Left kidney (tissue), 2 donors: ENCODE results near the gene CNTNAP5. TPM values are rescaled to one million over a fixed set of nuclear protein-coding genes. Genes with fewer than 3 reads are reported as not detected.

Source experiments
- DNase-seq: peaks from one replicate; pipeline ENCODE4 v3.0.0-alpha.2; 2013
- polyA plus RNA-seq: library from polyadenylated mRNA; unstranded; fragments of 120-200 nt; gene quantifications from one replicate; pipeline ENCODE4 v1.2.1, GENCODE V29; 2013; ENCODE audit not compliant: insufficient read length

The CNTNAP5 gene
- polyA plus RNA-seq, 1 donor, result 0.03 TPM

DNA sequence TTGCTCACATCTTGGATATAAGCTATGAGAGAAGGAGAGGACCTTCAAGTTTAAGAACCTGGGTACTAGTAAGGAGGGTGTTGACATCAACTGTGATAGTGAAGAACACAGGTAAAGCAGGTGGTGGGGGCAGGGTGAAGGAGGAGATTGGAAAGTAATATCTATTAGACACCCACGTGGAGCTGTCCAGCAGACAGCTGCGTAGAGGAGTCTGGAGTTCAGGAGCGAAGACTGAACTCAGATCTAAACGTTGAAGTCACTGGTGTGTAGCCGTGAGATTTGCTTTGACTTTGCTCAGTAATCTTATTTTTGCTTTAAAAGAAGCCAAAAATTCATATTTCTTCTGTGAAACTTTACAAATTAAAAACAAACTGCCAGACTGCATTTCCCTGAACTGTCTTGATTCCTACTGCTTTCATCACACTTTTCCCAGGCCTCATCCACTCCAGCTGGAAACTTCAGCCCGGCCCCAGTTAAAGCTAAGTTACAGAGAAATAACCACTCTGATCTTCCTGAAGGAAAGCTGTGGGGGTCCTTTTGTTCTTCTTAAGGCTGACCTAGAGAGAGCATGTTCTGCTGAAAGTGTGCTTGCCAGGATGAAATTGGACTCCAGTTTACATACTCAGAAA lies 533.3 kb downstream of the CNTNAP5 start:
- DNase-seq, result no peak

- DNase-seq, result no peak
Measured at GRCh38 chr2:124559236-124559635, 534.1 kb downstream of the CNTNAP5 start.

DNA sequence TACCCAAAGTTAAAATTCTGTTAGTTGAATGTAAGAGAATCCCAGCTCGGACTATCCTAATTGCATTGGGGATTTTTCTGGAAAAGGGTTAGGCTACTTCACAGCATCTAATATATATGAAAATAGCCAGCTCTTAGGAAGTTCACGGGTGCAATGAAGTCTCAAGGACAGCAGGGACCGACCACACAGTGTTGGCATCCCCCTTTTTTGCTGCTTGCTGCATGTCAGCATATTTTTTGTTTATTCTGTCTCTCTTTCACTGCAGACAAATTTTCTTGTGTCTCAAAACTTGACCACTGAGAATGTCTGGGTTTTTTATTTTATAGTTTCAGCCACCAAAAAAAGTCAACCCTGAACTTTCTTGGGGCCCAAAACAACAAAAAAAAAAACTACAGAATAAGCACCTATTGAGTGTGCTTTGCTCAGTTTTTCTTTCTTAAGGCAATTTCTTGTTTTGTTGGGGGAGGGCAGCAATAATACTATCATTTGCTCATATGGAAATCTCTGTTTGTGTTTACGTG lies 535.6 kb downstream of the CNTNAP5 start:
- DNase-seq, result no peak

DNA sequence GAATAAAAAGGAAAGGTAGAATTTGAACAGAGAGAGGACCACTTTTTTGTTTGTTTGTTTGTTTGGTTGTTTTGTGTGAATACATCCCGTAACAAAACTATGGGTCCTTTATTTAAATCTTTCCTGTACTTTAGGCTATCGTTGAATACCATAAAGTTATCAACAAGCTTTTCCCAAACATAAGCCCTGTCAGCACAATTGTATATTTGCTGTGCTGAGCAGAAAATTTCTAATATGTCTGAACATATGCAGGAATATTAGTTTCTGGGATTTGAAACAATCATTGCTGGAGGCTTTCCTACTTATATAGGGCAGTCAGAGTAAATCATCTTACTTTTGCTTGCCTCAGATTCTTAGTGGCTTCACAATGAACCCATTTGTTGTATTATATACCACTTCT lies 536.4 kb downstream of the CNTNAP5 start:
- DNase-seq, result no peak

DNA sequence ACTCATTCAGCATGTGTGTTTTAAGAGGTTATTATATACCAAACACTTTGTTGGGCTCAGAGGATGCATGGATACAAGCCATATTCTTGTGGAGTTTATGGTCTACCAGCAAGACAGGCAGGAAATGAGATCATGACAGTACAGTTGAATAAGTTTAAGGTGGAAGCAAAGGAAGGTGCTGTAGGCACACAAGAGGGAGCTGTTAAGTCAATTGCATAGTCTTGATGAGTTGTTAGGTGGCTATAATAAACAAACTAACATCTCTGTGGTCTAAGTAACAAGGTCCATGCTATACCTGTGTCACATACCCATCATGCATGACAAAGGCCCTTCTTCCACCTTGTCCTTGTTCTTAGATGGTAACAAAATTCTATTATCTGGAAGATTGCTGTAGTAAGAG lies 538.3 kb downstream of the CNTNAP5 start:
- DNase-seq, result no peak

- no peak for DNase-seq
Measured at GRCh38 chr2:124566518-124566970, 541.5 kb downstream of the CNTNAP5 start.

DNA sequence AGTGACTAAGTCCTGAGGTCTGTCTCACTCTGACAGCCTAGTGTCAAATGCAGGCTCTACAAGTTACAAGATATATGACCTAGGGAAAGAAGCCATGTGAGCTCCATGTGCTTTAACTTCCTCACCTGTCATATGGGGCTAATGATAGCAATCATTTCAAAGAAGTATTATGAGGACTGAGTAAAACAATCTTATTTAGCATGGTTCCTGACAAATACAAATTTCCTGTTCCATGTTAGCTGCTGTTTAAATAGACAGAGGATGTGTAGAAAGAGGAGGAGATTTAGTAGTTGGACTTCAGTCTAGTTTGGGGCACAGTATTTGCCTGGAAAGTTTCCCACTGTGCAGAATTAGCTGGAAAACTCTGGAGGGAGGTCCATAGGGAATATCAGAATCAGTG lies 545.8 kb downstream of the CNTNAP5 start:
- DNase-seq, result no peak

- no peak for DNase-seq
Measured at GRCh38 chr2:124571836-124572235, 546.7 kb downstream of the CNTNAP5 start.

DNA sequence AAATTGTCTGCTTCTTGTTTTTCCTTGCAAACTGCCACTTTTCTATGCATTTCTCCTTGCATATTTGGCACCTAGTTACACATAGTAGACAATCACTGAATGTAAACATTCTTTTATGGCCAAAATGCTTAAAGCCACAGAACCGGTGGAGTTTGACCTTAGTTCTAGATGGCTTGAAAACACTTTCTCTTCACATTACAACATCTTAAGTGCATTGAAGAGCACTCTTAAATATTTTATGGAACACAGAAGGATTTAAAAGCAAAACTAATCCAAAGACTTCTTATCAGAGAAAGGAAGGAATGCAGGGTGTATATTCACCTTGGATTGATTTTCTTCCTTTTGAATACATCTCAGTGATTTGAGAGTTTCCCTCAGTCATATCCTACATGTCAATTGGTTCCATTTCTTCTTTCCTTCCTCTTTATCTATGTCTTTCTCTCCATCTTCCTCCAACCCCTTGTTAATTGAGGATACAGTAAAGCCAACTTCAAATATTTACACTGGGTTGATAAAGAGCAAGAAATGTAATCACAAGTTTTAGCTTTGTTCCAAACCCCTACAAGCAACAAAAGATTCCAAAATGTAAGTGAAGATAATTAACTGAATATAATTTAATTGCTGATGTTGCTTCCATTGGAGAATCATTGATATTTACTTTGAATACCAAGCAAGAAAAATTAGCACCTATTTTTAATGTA lies 548.0 kb downstream of the CNTNAP5 start:
- DNase-seq, result no peak

DNA sequence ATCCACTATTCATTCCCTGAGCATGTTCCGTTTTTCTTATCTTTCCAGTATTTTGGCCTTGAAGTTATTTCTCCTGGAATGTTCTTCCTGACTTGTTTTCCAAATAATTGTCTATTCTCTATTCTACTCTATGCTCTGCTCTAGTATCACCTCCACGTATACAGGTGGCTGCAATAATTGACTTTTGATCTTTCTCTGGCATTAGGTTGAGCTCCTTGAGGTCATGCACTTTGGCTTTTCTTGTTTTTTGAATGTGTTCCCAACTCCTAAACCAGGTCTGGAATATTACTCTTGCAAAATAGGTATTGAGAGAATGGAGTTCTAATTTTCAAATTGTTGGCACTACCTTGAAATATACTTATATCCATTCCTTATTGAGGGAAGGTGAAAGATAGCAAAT lies 550.4 kb downstream of the CNTNAP5 start:
- DNase-seq, result no peak

- DNase-seq, result no peak
Measured at GRCh38 chr2:124580263-124580662, 555.2 kb downstream of the CNTNAP5 start.

GRCh38 chr2:124582387-124582786 lies 557.3 kb downstream of the CNTNAP5 start:
- DNase-seq, result no peak

DNA sequence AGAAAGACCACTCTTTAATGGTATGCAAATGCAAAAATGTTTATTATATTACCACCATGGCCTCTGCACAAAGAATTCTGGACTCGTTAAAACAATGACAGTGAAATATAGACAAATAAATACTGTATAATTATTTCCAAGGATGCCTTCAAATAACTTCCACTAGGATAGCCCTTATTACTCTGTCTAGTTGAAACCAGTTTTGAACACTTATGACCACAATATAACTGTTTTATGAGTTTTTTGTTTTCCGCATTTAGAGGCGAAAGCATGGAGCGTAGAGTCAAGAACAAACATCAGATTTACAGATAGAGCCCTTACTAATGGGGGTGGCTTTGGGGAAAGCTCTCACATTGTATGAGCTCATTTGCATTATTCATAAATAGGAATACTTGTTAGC lies 559.5 kb downstream of the CNTNAP5 start:
- no peak for DNase-seq

GRCh38 chr2:124585277-124585676 lies 560.2 kb downstream of the CNTNAP5 start:
- no peak for DNase-seq

DNA sequence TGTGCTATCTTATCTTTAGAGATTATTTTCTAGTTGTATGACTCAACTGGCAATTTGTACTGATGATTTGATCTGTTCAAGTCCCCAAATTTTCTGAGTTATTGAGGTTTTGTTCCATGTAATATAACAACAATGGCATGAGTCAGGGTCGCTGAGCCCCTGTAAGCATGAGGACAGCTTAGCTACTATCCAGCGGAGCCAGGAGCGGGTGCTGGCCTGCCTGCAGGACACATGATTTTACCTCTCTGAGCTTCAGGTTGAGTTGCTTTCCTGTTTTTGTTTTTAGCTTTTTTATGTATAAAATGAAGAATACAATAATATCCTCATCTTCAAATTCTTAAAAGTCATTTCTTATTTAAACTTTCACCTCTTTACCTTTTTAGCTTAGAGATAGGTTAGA lies 561.1 kb downstream of the CNTNAP5 start:
- DNase-seq, result no peak

- no peak for DNase-seq
Measured at GRCh38 chr2:124586835-124587234, 561.7 kb downstream of the CNTNAP5 start.

DNA sequence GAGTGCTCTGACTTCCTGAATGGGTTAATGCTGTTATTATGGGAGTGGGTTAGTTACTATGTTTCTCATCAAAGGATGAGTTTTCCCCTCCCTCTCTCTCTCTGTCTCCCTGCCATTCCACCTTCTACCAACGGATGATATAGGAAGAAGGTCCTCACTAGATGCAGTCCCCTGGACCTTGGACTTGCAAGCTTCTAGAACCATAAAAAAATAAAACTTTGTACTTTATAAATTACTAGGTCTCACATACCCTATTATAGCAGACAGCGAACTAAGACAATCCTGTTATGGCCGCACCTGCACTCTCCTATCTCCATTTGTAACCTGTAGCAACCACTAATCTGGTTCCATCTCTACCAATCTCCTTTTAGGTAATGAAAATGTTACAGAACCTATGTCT lies 564.9 kb downstream of the CNTNAP5 start:
- DNase-seq, result no peak

DNA sequence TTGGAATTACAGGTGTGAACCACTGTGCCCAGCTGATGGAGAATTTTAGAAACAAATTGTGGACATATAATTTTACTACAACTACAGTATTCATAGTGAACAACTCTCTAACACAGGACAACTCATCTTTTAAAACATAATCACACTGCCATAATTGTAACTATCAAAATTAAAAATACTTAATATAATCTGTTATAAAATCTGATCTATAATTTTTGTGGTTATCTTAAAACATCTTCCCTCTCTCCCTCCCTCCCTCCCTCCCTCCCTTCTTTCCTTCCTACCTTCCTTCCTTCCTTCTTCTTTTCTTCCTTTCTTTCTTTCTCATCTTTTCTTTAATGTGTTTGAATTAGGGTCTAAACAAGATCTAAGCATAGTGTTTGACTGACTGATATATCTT lies 577.7 kb downstream of the CNTNAP5 start:
- no peak for DNase-seq

DNA sequence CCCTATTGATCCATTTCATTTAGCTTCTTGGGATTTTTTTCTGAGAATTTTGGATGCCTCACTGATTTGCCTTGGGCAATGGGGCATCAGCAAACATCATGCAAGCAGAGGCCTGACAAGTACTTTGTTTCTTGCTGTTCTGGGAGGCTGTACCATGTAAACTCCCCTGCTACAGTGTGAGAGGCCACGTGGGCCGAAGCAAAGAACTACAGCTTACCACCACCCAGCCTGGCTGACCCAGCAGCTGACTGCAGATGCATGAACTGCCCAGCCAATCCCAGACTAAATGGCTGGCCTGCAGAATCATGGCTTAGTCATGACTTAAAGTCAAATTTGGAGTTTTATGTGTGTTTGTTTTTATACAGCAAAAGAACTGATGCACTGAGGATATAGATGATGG lies 579.9 kb downstream of the CNTNAP5 start:
- DNase-seq, result no peak

DNA sequence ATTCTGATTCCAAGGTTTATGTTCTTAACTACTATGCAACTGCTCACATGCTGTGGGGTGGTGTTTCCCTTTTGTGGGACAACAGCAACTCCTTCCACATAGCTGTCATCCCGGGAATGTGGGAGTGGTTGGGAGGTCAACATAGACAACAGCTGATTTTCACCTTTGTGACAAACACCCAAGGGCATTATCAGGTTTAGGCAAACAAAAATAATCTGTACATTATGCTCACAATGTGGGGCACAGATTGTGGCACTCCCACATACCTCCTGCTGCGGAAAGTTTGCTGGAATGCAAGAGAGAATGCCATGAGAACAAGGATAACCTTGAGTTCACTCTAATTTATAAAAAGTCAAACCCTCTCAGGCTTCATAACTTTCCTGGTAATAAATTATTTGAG lies 582.6 kb downstream of the CNTNAP5 start:
- DNase-seq, result no peak

- no peak for DNase-seq
Measured at GRCh38 chr2:124609667-124610066, 584.6 kb downstream of the CNTNAP5 start.

- DNase-seq, result no peak
Measured at GRCh38 chr2:124610141-124610540, 585.1 kb downstream of the CNTNAP5 start.

DNA sequence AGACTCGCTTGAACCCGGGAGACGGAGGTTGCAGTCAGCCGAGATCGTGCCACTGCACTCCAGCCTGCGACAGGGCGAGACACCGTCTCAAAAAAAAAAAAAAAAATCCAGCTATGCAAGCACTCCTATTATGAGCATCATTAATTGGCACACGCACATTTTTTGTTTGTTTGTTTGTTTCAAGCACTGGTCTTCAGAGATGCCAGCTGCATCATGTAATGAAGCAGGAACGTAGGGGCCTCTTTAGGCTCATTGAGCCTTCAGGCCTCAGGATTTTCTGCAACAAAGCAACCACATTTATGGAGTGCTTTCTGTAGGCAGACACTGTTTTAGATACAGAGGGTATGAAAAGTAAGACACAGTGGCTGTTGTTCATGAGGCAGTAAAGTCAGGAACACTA lies 585.8 kb downstream of the CNTNAP5 start:
- no peak for DNase-seq

DNA sequence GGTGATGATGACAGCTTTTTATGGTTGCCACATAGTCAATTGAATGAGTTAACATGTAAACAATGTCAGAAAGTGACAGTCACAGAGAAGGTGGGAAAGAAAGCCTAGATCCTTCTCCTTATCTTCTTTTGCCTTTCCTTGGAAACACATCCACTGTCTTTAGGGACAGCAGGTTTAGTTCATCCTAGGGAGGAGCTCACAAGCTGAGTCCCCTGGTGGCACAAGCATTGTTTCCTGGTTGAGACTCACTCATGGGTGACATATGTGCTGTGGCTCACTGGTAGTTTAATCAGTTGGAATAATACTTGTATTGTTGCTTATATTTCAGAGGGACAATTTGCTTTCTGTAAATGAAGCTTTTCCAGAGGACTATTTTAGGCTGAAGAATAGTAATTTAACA lies 598.5 kb downstream of the CNTNAP5 start:
- no peak for DNase-seq
